Activated T-helper 2 cell treated with anti-CD3 and anti-CD28 coated beads, Interferon-gamma antibody, Interleukin-2, Interleukin-4, amounts not matched to agents 10 μg/mL and 5 μg/mL and 100 μg/mL, durations not matched to agents 14 hours and 24 hours and 36 hours (primary cell): ENCODE data around the gene SKOR2. TPM values are rescaled to one million over a fixed set of nuclear protein-coding genes. Genes with fewer than 3 reads are reported as not detected.

Source experiments
- DNase-seq: peaks from one replicate; pipeline ENCODE4 v3.0.0; 2021; ENCODE audit warnings: low spot score
- H3K27ac Mint-ChIP-seq: one replicate; pipeline ENCODE4 v1.8.0; 2021; ENCODE audit warnings: mixed read lengths
- H3K27me3 Mint-ChIP-seq: one replicate; pipeline ENCODE4 v1.8.0; 2021; ENCODE audit warnings: low read depth, mixed read lengths
- H3K36me3 Mint-ChIP-seq: one replicate; pipeline ENCODE4 v1.8.0; 2021; ENCODE audit warnings: low read depth, mixed read lengths
- H3K4me1 Mint-ChIP-seq: one replicate; pipeline ENCODE4 v1.8.0; 2021; ENCODE audit warnings: low read depth, mixed read lengths
- H3K4me3 Mint-ChIP-seq: one replicate; pipeline ENCODE4 v1.8.0; 2021; ENCODE audit warnings: low read depth, mild to moderate bottlenecking, moderate library complexity, mixed read lengths
- H3K9me3 Mint-ChIP-seq: one replicate; pipeline ENCODE4 v1.8.0; 2021; ENCODE audit warnings: mixed read lengths
- intact Hi-C: fragments of 100-400 bp; cut with micrococcal nuclease; formaldehyde crosslinking; loops from one replicate; pipeline ENCODE4 v1.15.1; 2023
- total RNA-seq: library from RNA; stranded (reverse); gene quantifications from 2 replicates; pipeline ENCODE4 v1.2.3, GENCODE V29; 2022

Gene SKOR2
- total RNA-seq, 1 donor from 2014 or later = not detected

DNA sequence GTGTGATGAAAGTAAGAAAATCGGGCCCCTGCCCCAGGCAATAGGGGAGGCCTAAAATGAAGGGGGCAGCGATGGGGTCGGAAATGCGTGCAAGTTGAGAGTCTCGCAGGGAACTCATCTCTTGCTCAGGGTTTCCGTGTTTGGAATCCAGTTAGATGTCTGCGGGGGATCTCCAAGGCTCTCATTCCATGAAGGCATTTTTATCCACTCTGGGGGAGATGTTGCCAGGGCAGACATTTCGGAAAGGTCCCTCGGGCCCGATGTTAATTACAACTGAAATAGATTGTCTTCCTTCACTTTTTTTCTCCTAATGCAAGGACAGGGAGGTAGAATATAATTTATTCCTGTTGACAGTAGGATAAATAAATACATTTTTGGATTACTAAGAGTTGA is 12.8 kb upstream of the SKOR2 start:
- H3K9me3 Mint-ChIP-seq = no peaks in the 10 kb centered on the region
- H3K36me3 Mint-ChIP-seq = no peaks in the 10 kb centered on the region
- intact Hi-C loops = no loop called here
- H3K4me3 Mint-ChIP-seq = no peak overlapping the region
- H3K27ac Mint-ChIP-seq = no peak overlapping the region
- no peak for DNase-seq
- peaks cover 55% of the 10 kb centered on the region for H3K27me3 Mint-ChIP-seq
- no peaks in the 10 kb centered on the region for H3K4me1 Mint-ChIP-seq

DNA sequence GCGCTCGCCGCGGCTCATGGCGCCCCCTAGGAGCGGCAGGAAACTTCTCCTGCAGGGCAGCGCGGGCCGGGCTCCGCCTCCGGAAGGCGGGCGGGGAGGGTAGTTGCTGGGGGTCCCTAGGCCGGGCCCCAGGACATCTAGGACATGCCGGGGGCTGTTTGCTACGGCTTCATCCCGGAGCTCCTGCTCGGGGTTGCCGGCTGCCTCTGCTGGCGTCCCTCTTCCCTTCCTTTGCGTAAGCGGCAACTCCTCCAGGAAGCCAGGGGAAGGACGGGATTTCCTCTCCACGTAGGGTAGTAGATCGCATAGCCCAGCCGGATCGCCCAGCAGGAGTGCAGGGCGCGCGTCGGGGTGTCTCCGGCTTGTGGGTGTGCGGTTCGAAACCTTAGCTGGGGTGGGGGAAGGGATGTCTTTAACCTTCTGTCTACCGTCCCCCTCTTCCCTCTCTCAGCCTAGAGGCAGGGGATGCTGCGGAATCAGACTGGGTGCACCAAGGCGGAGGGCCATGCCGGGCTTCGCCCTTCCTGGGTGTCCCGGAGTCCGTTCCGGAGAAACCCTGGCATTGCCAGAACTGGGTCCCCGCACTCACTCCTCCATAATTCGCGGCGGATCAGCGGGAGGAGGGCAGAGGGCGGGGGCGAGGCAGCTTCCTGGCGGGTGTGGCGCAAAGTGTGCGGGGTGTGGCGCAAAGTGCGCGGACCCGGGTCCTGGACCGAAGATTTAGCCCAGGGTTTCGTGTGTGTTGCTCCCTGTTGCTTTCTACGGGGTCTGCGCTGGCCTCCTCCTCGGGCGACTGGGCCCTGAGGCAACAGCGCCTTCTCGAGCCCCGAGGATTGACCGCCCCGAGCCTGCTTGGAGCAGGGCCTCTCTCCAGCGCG is 12.2 kb upstream of the SKOR2 start:
- Mint-ChIP-seq H3K36me3 (no peaks in the 10 kb centered on the region), H3K27me3 (peaks cover 55% of the 10 kb centered on the region), H3K27ac (no peak overlapping the region), H3K4me3 (no peak overlapping the region), H3K4me1 (no peaks in the 10 kb centered on the region), H3K9me3 (no peaks in the 10 kb centered on the region)
- no peak for DNase-seq
- intact Hi-C loops = loop anchor here (1.0 to 2.0 kb wide), 2 partner anchors 9 to 15 kb away; no protein-coding TSS in a partner anchor

- Mint-ChIP-seq H3K4me1 (no peaks in the 10 kb centered on the region), H3K9me3 (no peaks in the 10 kb centered on the region), H3K4me3 (no peak overlapping the region), H3K36me3 (no peaks in the 10 kb centered on the region), H3K27ac (no peak overlapping the region), H3K27me3 (peaks cover 57% of the 10 kb centered on the region)
- DNase-seq = no peak
- intact Hi-C loops = loop anchor here (1.0 to 2.0 kb wide), 2 partner anchors 9 to 14 kb away; no protein-coding TSS in a partner anchor
Observed at GRCh38 chr18:47263150-47263429, 11.6 kb upstream of the SKOR2 start.

GRCh38 chr18:47262301-47263149 is 11.1 kb upstream of the SKOR2 start:
- H3K4me3 Mint-ChIP-seq = no peak overlapping the region
- H3K9me3 Mint-ChIP-seq = no peaks in the 10 kb centered on the region
- no peaks in the 10 kb centered on the region for H3K36me3 Mint-ChIP-seq
- no peak overlapping the region for H3K27ac Mint-ChIP-seq
- intact Hi-C loops = loop anchor here (1.0 to 2.0 kb wide), 2 partner anchors 8 to 14 kb away; no protein-coding TSS in a partner anchor
- H3K27me3 Mint-ChIP-seq = peaks cover 57% of the 10 kb centered on the region
- no peak for DNase-seq
- H3K4me1 Mint-ChIP-seq = no peaks in the 10 kb centered on the region

GRCh38 chr18:47261902-47262300 is 10.4 kb upstream of the SKOR2 start:
- H3K9me3 Mint-ChIP-seq = no peaks in the 10 kb centered on the region
- no peaks in the 10 kb centered on the region for H3K4me1 Mint-ChIP-seq
- H3K27me3 Mint-ChIP-seq = peaks cover 61% of the 10 kb centered on the region
- H3K4me3 Mint-ChIP-seq = no peak overlapping the region
- no peak overlapping the region for H3K27ac Mint-ChIP-seq
- DNase-seq = no peak
- intact Hi-C loops = loop anchor here (2.0 kb wide), 1 partner anchor 13 kb away; no protein-coding TSS in a partner anchor
- H3K36me3 Mint-ChIP-seq = no peaks in the 10 kb centered on the region

DNA sequence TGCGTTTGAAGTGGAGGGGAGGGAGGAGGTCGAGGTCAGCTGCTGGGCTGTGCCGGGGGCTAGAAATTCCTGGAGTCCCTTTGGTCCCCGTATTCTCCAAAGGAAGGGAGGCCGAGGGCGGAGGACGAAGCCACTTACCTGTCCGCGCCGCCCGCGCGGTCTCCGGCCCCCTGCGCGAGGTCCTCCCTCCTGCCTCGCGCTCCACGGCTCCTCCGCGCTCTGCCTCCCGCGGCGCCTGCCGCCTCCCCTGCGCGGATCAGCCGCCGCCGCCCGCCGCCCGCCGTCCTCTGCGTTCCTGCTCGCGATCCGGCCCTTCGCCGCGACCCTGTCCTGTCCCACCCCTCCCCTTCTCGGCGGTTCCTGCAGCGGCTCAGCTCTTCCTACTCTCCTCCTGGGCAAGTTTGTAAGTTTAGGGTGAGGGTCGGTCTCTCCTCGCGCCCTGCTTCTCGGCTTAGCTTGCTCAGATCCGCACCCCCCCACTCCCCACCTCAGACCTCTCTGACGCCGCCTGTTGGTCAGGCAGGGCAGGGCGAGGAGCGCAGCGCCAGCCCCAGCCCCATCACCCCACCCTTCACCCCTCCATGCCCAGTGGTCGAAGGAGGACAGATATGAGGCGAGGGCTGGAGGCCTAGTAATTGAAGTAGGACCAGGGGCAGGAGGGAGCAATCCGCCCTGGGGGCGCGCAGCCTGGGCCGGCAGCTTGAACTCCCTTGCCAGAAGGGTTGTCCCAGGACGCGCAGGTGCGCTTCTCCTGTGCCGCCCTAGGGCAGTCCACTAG is 9.7 kb upstream of the SKOR2 start:
- H3K27ac Mint-ChIP-seq = no peak overlapping the region
- H3K36me3 Mint-ChIP-seq = no peaks in the 10 kb centered on the region
- no peak for DNase-seq
- H3K4me1 Mint-ChIP-seq = no peaks in the 10 kb centered on the region
- H3K9me3 Mint-ChIP-seq = no peaks in the 10 kb centered on the region
- no peak overlapping the region for H3K4me3 Mint-ChIP-seq
- intact Hi-C loops = no loop called here
- peaks cover 64% of the 10 kb centered on the region for H3K27me3 Mint-ChIP-seq

DNA sequence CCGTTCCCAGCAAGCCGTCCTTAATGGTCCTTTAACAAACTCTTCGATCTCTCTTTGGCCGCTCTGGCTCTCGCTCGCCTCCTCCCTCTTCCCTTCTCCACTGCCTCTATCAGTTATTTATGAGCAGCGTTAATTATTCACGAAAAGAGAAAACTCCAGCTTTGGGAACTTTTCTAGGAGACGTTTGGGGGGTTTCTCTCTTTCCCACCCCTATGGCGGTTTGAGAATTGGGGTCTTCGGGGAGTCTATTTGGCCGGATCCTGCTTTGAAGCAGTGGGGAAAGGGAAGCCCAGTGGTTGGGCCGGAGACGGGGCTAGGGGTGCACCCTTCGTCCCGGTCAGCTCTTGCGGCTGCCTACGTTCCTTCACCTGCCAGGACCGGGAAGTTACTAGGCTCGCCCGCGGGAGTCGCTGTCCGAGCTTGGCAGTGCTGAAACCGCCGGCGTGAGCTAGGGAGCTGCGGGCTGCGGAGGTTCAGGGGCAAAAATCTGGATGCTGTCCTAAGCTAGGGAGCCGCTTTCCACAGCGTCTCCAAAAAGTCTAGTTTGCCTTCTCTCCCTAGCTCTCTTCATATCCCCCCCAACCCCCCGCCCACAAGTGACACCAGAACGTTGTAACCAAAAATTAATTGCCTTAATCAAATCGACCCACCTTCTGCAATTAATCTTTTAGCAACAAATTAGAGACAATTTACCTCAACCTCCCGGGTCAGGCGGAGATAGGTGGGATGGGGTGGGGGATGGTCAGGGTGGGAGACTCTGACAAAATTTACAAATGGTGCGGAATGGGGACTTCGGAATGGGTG is 8.9 kb upstream of the SKOR2 start:
- Mint-ChIP-seq H3K9me3 (no peaks in the 10 kb centered on the region), H3K27me3 (peaks cover 68% of the 10 kb centered on the region), H3K4me3 (no peak overlapping the region), H3K4me1 (no peaks in the 10 kb centered on the region), H3K27ac (no peak overlapping the region), H3K36me3 (no peaks in the 10 kb centered on the region)
- DNase-seq = no peak
- intact Hi-C loops = no loop called here

DNA sequence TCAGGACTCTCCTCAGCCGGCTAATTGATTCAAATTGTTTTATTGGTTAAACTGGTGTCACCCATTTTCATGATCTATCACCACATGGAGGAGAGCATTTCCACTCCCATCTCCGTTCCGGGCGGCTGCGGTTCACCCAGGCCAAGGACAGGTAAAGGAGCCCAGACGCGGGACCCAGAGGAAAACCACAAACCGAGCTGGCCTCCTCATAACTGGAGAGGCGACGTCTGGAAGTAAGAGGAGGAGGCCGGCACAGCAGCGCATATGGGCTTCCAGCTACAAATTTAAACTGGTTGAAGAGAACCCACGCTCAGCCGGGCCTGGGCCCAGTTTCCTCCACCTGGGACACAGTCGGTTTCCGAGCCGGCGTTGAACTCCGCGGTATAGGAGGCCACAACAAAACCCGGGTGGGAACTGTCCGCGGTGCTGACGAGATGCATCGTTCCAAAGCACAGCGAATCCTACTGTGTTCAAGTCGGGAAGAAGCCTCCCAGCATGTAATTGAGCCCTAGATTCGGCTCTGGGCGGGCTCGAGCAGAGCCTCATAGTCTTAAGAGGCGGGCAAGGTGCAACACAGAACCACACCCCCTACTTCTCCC is 3.0 kb upstream of the SKOR2 start:
- Mint-ChIP-seq H3K9me3 (no peaks in the 10 kb centered on the region), H3K36me3 (no peaks in the 10 kb centered on the region), H3K27me3 (peaks cover 70% of the 10 kb centered on the region), H3K4me3 (no peak overlapping the region), H3K27ac (no peak overlapping the region), H3K4me1 (no peaks in the 10 kb centered on the region)
- DNase-seq = no peak
- intact Hi-C loops = loop anchor here (1.0 kb wide), 1 partner anchor 9 kb away; no protein-coding TSS in a partner anchor

DNA sequence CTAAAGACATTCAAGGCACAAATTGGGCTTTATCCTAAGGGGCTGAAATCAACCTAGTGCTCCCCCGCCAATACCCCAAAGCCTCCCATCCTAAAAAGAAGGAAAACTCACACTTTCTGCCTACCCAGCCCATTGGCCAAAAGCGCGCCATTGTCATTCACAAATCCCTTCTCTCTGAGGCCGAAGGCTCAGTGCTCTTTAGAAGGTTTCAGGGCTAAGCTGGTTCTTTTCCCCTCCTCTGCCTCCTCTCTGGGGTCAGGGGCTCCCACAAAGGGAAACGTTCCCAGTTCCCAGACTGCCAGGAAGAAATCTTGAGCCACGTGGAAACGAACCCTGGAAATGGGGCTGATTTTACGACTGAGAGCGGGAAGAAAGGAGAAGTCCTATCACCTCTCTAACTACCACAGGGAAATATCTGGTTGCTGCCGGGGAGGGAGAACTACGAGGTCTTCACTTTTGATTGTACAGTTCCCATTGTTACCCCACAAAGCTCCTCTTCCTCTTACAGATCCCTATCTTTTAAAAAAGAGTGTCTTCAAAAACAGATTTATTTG is 1.7 kb upstream of the SKOR2 start:
- peaks cover 75% of the 10 kb centered on the region for H3K27me3 Mint-ChIP-seq
- H3K9me3 Mint-ChIP-seq = no peaks in the 10 kb centered on the region
- no peaks in the 10 kb centered on the region for H3K36me3 Mint-ChIP-seq
- DNase-seq = no peak
- no peak overlapping the region for H3K27ac Mint-ChIP-seq
- H3K4me3 Mint-ChIP-seq = no peak overlapping the region
- intact Hi-C loops = no loop called here
- H3K4me1 Mint-ChIP-seq = no peaks in the 10 kb centered on the region

- H3K27ac Mint-ChIP-seq = no peak overlapping the region
- H3K27me3 Mint-ChIP-seq = peaks cover 73% of the 10 kb centered on the region
- no peak for DNase-seq
- no peaks in the 10 kb centered on the region for H3K4me1 Mint-ChIP-seq
- H3K9me3 Mint-ChIP-seq = no peaks in the 10 kb centered on the region
- no peak overlapping the region for H3K4me3 Mint-ChIP-seq
- peaks cover 4% of the 10 kb centered on the region for H3K36me3 Mint-ChIP-seq
- intact Hi-C loops = no loop called here
Observed at GRCh38 chr18:47250391-47251046, 941 bp downstream of the SKOR2 start.

DNA sequence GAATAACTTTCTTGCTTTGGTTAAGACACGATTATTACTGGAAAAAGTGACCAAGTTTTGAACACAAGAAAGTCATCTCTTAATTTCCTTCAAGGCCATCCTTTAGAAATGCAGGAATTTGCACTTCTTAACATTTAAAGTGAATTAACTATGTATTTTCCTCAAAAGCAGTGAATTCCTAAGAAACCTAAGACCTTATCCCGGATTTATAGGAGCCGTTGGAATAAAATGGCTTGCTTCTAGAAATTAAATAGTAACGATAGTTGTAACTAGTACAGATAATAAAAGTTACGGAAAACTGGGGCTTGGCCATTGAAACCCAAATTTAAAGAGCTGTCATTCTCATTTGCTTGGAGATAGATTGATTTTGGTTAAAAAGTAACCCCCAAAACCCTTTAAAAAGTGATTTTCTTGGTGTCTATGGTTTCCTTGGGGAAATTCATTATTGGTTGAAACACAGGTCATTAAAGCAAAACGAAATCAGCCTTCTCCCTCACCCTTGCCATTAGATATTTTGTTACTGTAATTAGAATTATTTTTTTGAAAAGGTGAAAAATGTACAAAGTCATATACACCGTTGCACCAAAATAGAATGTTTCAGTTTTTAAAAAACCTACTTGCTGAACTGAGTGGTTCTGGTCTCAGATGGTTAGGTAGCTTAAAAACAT is 2.0 kb downstream of the SKOR2 start:
- peaks cover 77% of the 10 kb centered on the region for H3K27me3 Mint-ChIP-seq
- no peak overlapping the region for H3K4me3 Mint-ChIP-seq
- H3K9me3 Mint-ChIP-seq = no peaks in the 10 kb centered on the region
- no peak for DNase-seq
- H3K4me1 Mint-ChIP-seq = no peaks in the 10 kb centered on the region
- intact Hi-C loops = loop anchor here (2.0 kb wide), 1 partner anchor 13 kb away; no protein-coding TSS in a partner anchor
- peaks cover 4% of the 10 kb centered on the region for H3K36me3 Mint-ChIP-seq
- no peak overlapping the region for H3K27ac Mint-ChIP-seq
